GM23338 (cell line): ENCODE results near the gene SP9. TPM values are rescaled to one million over a fixed set of nuclear protein-coding genes. Genes with fewer than 3 reads are reported as not detected.

ENCODE experiments used
- ATAC-seq: fragments of 200-7000 bp; cut with Tn5 transposase; 3 replicates; pipeline ENCODE4 v1.9.1; 2020
- DNase-seq: peaks from one replicate; pipeline ENCODE4 v3.0.0-alpha.2; 2015; ENCODE audit warnings: low spot score
- H2AFZ ChIP-seq: fragments of 200-600 bp; sonication (generic); 2 replicates; pipeline ENCODE4 v1.8.0; 2016; ENCODE audit warnings: antibody characterized with exemption, mild to moderate bottlenecking, moderate library complexity
- H3F3A ChIP-seq: fragments of 200-600 bp; sonication (generic); replicated peaks from 2 replicates; pipeline ENCODE4 v1.8.0; 2017; ENCODE audit warnings: antibody characterized with exemption, mixed run types, low read depth
- H3K27ac ChIP-seq: fragments of 200-600 bp; sonication (generic); 2 replicates; pipeline ENCODE4 v1.6.1; 2016; ENCODE audit warnings: low read depth
- H3K27me3 ChIP-seq: fragments of 200-600 bp; sonication (generic); 2 replicates; pipeline ENCODE4 v1.8.0; 2016; ENCODE audit warnings: mild to moderate bottlenecking, mixed run types, moderate library complexity; ENCODE audit not compliant: insufficient read depth
- H3K36me3 ChIP-seq: fragments of 200-600 bp; sonication (generic); 2 replicates; pipeline ENCODE4 v1.8.0; 2016; ENCODE audit warnings: mild to moderate bottlenecking; ENCODE audit not compliant: insufficient read depth
- H3K4me1 ChIP-seq: fragments of 200-600 bp; sonication (generic); 2 replicates; pipeline ENCODE4 v1.8.0; 2016; ENCODE audit warnings: mild to moderate bottlenecking, moderate library complexity; ENCODE audit not compliant: insufficient read depth
- H3K4me2 ChIP-seq: fragments of 200-600 bp; sonication (generic); 2 replicates; pipeline ENCODE4 v1.7.1; 2017; ENCODE audit warnings: mixed run types
- H3K4me3 ChIP-seq: fragments of 200-600 bp; sonication (generic); 2 replicates; pipeline ENCODE4 v1.6.1; 2016; ENCODE audit warnings: mixed run types
- H3K79me2 ChIP-seq: fragments of 200-600 bp; sonication (generic); replicated peaks from 2 replicates; pipeline ENCODE4 v1.8.0; 2017; ENCODE audit warnings: mild to moderate bottlenecking; ENCODE audit not compliant: insufficient read depth
- H3K9me2 ChIP-seq: fragments of 200-600 bp; sonication (generic); 2 replicates; pipeline ENCODE4 v1.8.0; 2017; ENCODE audit not compliant: insufficient read depth
- H4K20me1 ChIP-seq: fragments of 200-600 bp; sonication (generic); replicated peaks from 2 replicates; pipeline ENCODE4 v1.8.0; 2017; ENCODE audit warnings: mild to moderate bottlenecking; ENCODE audit not compliant: insufficient read depth
- H3K27ac Mint-ChIP-seq: 2 replicates; pipeline ENCODE4 v1.8.0; 2020; ENCODE audit warnings: inconsistent platforms, mild to moderate bottlenecking, moderate library complexity, mixed read lengths
- H3K27me3 Mint-ChIP-seq: 3 replicates; pipeline ENCODE4 v1.8.0; 2022; ENCODE audit warnings: low read depth, mild to moderate bottlenecking, moderate library complexity, mixed read lengths, inconsistent platforms; ENCODE audit not compliant: insufficient read depth, poor library complexity
- H3K36me3 Mint-ChIP-seq: 3 replicates; pipeline ENCODE4 v1.8.0; 2021; ENCODE audit warnings: low read depth, mild to moderate bottlenecking, inconsistent platforms, moderate library complexity, mixed read lengths
- H3K4me1 Mint-ChIP-seq: 3 replicates; pipeline ENCODE4 v1.8.0; 2020; ENCODE audit warnings: mild to moderate bottlenecking, inconsistent platforms, mixed read lengths
- H3K4me3 Mint-ChIP-seq: 3 replicates; pipeline ENCODE4 v1.8.0; 2021; ENCODE audit warnings: moderate library complexity, mild to moderate bottlenecking, inconsistent platforms, mixed read lengths
- H3K9me3 Mint-ChIP-seq: 3 replicates; pipeline ENCODE4 v1.8.0; 2020; ENCODE audit warnings: moderate library complexity, mild to moderate bottlenecking, inconsistent platforms, mixed read lengths
- CREB1 ChIP-seq: fragments of 250-450 bp; sonication (Bioruptor Pico); IDR thresholded peaks from 2 replicates; pipeline ENCODE4 v1.5.0; 2020; ENCODE audit warnings: low read depth, mild to moderate bottlenecking, moderate library complexity
- CTCF ChIP-seq, 2 experiments: fragments of 200-600 bp in 1 of 2; sonication (generic) in 1 of 2; conservative IDR thresholded peaks; 2 replicates each; pipeline versions ENCODE4 v1.5.1 to v1.6.1; 2016 to 2017; ENCODE audit warnings: antibody characterized with exemption in 2 of 2, low read depth in 2 of 2, mild to moderate bottlenecking in 2 of 2, moderate library complexity in 1 of 2
- ETS1 ChIP-seq: IDR thresholded peaks from 2 replicates; pipeline ENCODE4 v1.6.1; 2016; ENCODE audit warnings: antibody characterized with exemption
- EZH2phosphoT487 ChIP-seq: fragments of 200-600 bp; sonication (generic); IDR thresholded peaks from one replicate; pipeline ENCODE4 v1.8.1; 2018; ENCODE audit warnings: antibody characterized with exemption; ENCODE audit not compliant: unreplicated experiment
- JUNB ChIP-seq: IDR thresholded peaks from one replicate; pipeline ENCODE4 v1.6.1; 2016; ENCODE audit warnings: antibody characterized with exemption; ENCODE audit not compliant: unreplicated experiment
- NANOG ChIP-seq: IDR thresholded peaks from 2 replicates; pipeline ENCODE4 v1.6.1; 2016; ENCODE audit warnings: antibody characterized with exemption, borderline replicate concordance
- REST ChIP-seq: IDR thresholded peaks from one replicate; pipeline ENCODE4 v1.6.1; 2018; ENCODE audit warnings: antibody characterized with exemption; ENCODE audit not compliant: unreplicated experiment
- ZNF331 ChIP-seq: fragments of 250-450 bp; sonication (Bioruptor Pico); IDR thresholded peaks from 2 replicates; pipeline ENCODE4 v1.5.0; 2020; ENCODE audit warnings: low read depth, mild to moderate bottlenecking, moderate library complexity
- ZNF462 ChIP-seq: fragments of 250-450 bp; sonication (Bioruptor Pico); IDR thresholded peaks from 2 replicates; pipeline ENCODE4 v1.5.0; 2020; ENCODE audit warnings: mild to moderate bottlenecking, moderate library complexity
- polyA plus RNA-seq: library from polyadenylated mRNA; unstranded; fragments of >200 nt; fragmentation: Nextera tagmentation; extraction: Ambion mirVana; gene quantifications from 2 replicates; pipeline ENCODE4 v1.2.1, GENCODE V29; 2016
- total RNA-seq: library from RNA; depleted of rRNA; stranded (reverse); fragments of >200 nt; shearing (Covaris generic); gene quantifications from 2 replicates; pipeline ENCODE4 v1.2.3, GENCODE V29; 2014

Gene SP9
- total and polyA plus RNA-seq, 2 experiments from 2014 or later, result 0.49 TPM; not detected in 1

GRCh38 chr2:174383796-174384195 is 49.0 kb downstream of the SP9 start (continued):
- TF ChIP-seq CTCF (conservative IDR thresholded peaks at IDR 0.05; ENCODE audit: low read depth in 2 of 2), result no peak
- TF ChIP-seq JUNB, result no peak
- TF ChIP-seq ETS1, result no peak

GRCh38 chr2:174385201-174385600 is 50.4 kb downstream of the SP9 start:
- H3K36me3 ChIP-seq, result no peaks in the 10 kb centered on the region
- no peaks in the 10 kb centered on the region; the same call in 2 of the 3 replicates for H3K36me3 Mint-ChIP-seq
- peaks cover 2% of the 10 kb centered on the region for H3K27me3 Mint-ChIP-seq
- H3K4me3 ChIP-seq, result no peak overlapping the region
- H3K27ac ChIP-seq, result no peak overlapping the region
- no peak overlapping the region for H3K27ac Mint-ChIP-seq
- H3K4me2 ChIP-seq, result no peak overlapping the region
- no peaks in the 10 kb centered on the region for H3K9me2 ChIP-seq
- H3K4me1 Mint-ChIP-seq, result no peaks in the 10 kb centered on the region
- no peaks in the 10 kb centered on the region for H4K20me1 ChIP-seq
- H3K4me1 ChIP-seq, result no peaks in the 10 kb centered on the region
- H3K27me3 ChIP-seq, result no peaks in the 10 kb centered on the region
- no peak for DNase-seq
- H3F3A ChIP-seq, result no peaks in the 10 kb centered on the region
- no peak overlapping the region for H3K4me3 Mint-ChIP-seq
- H3K9me3 Mint-ChIP-seq, result no peaks in the 10 kb centered on the region
- no peak overlapping the region for H2AFZ ChIP-seq
- no peak for ATAC-seq
- H3K79me2 ChIP-seq, result no peaks in the 10 kb centered on the region; the same call in 1 of the 2 replicates
- TF ChIP-seq EZH2phosphoT487 (no peak), ZNF462 (no peak), CREB1 (no peak), REST (no peak), NANOG (no peak), ZNF331 (CRISPR knock-in tag) (no peak), ETS1 (no peak)
